Neural progenitor cell (in vitro differentiated cells): ENCODE data around the gene NDUFB7. TPM values are rescaled to one million over a fixed set of nuclear protein-coding genes. Genes with fewer than 3 reads are reported as not detected.

Experiments used
- DNase-seq: peaks from one replicate; pipeline ENCODE4 v3.0.0-alpha.2; 2016; ENCODE audit warnings: low spot score
- H2AFZ ChIP-seq: fragments of 200-600 bp; sonication (generic); replicated peaks from 2 replicates; pipeline ENCODE4 v1.6.1; 2016; ENCODE audit warnings: antibody characterized with exemption
- H3F3A ChIP-seq: fragments of 200-600 bp; sonication (generic); 2 replicates; pipeline ENCODE4 v1.6.1; 2016; ENCODE audit warnings: antibody characterized with exemption, low read depth
- H3K27ac ChIP-seq: fragments of 200-600 bp; sonication (generic); 2 replicates; pipeline ENCODE4 v1.5.1; 2016; ENCODE audit warnings: mild to moderate bottlenecking
- H3K27me3 ChIP-seq: fragments of 200-600 bp; sonication (generic); 2 replicates; pipeline ENCODE4 v1.6.1; 2016; ENCODE audit warnings: mild to moderate bottlenecking, moderate library complexity
- H3K36me3 ChIP-seq: fragments of 200-600 bp; sonication (generic); 2 replicates; pipeline ENCODE4 v1.5.1; 2016
- H3K4me1 ChIP-seq: fragments of 200-600 bp; sonication (generic); 2 replicates; pipeline ENCODE4 v1.6.1; 2016; ENCODE audit warnings: mixed run types
- H3K4me2 ChIP-seq: fragments of 200-600 bp; sonication (generic); 2 replicates; pipeline ENCODE4 v1.6.1; 2016
- H3K4me3 ChIP-seq: fragments of 200-600 bp; sonication (generic); 2 replicates; pipeline ENCODE4 v1.5.1; 2016
- H3K79me2 ChIP-seq: fragments of 200-600 bp; sonication (generic); 2 replicates; pipeline ENCODE4 v1.6.1; 2016; ENCODE audit warnings: low read depth
- H3K9ac ChIP-seq: fragments of 200-600 bp; sonication (generic); 2 replicates; pipeline ENCODE4 v1.6.1; 2016
- H3K9me3 ChIP-seq: fragments of 200-600 bp; sonication (generic); 2 replicates; pipeline ENCODE4 v1.5.1; 2016; ENCODE audit warnings: low read depth
- H4K20me1 ChIP-seq: fragments of 200-600 bp; sonication (generic); 2 replicates; pipeline ENCODE4 v1.6.1; 2016; ENCODE audit warnings: low read depth
- H3K27ac Mint-ChIP-seq: 3 replicates; pipeline ENCODE4 v1.8.0; 2021; ENCODE audit warnings: mixed read lengths
- H3K27me3 Mint-ChIP-seq: 2 replicates; pipeline ENCODE4 v1.8.0; 2022; ENCODE audit warnings: low read depth, mild to moderate bottlenecking, inconsistent platforms, moderate library complexity, mixed read lengths; ENCODE audit not compliant: insufficient read depth
- H3K36me3 Mint-ChIP-seq: 3 replicates; pipeline ENCODE4 v1.8.0; 2021; ENCODE audit warnings: mixed read lengths
- H3K4me1 Mint-ChIP-seq: 3 replicates; pipeline ENCODE4 v1.8.0; 2021; ENCODE audit warnings: mixed read lengths
- H3K4me3 Mint-ChIP-seq: 3 replicates; pipeline ENCODE4 v1.8.0; 2021; ENCODE audit warnings: mild to moderate bottlenecking, moderate library complexity, mixed read lengths
- H3K9me3 Mint-ChIP-seq: 3 replicates; pipeline ENCODE4 v1.8.0; 2020; ENCODE audit warnings: mixed read lengths
- EZH2 ChIP-seq: fragments of 200-600 bp; sonication (generic); IDR thresholded peaks from 2 replicates; pipeline ENCODE4 v1.6.1; 2017; ENCODE audit warnings: antibody characterized with exemption, mild to moderate bottlenecking, moderate library complexity
- EZH2phosphoT487 ChIP-seq: fragments of 200-600 bp; sonication (generic); IDR thresholded peaks from 2 replicates; pipeline ENCODE4 v1.6.1; 2017; ENCODE audit warnings: antibody characterized with exemption
- total RNA-seq: library from RNA; depleted of rRNA; stranded (reverse); fragments of >200 nt; gene quantifications from 2 replicates; pipeline ENCODE4 v1.2.3, GENCODE V29; 2015; ENCODE audit warnings: low replicate concordance
- TF ChIP-seq, protein P1 (sequence below): fragments of 200-600 bp; sonication (generic); IDR thresholded peaks from 2 replicates; pipeline ENCODE4 v1.5.1; 2017; ENCODE audit warnings: antibody characterized with exemption, mild to moderate bottlenecking

Gene NDUFB7
- total RNA-seq, 1 donor from 2014 or later: 38.0 TPM

GRCh38 chr19:14526423-14526822 is 45.4 kb downstream of the NDUFB7 start:
- H3K9me3 ChIP-seq: no peaks in the 10 kb centered on the region
- peaks cover 6% of the 10 kb centered on the region for H3K4me1 ChIP-seq
- no peak overlapping the region for H3K27ac ChIP-seq
- peaks cover 11% of the 10 kb centered on the region for H3K27me3 Mint-ChIP-seq
- H3K4me3 ChIP-seq: no peak overlapping the region
- H3K9ac ChIP-seq: no peak overlapping the region
- peaks cover 14% of the 10 kb centered on the region for H4K20me1 ChIP-seq
- no peaks in the 10 kb centered on the region for H3K27me3 ChIP-seq
- TF ChIP-seq, protein P1, sequence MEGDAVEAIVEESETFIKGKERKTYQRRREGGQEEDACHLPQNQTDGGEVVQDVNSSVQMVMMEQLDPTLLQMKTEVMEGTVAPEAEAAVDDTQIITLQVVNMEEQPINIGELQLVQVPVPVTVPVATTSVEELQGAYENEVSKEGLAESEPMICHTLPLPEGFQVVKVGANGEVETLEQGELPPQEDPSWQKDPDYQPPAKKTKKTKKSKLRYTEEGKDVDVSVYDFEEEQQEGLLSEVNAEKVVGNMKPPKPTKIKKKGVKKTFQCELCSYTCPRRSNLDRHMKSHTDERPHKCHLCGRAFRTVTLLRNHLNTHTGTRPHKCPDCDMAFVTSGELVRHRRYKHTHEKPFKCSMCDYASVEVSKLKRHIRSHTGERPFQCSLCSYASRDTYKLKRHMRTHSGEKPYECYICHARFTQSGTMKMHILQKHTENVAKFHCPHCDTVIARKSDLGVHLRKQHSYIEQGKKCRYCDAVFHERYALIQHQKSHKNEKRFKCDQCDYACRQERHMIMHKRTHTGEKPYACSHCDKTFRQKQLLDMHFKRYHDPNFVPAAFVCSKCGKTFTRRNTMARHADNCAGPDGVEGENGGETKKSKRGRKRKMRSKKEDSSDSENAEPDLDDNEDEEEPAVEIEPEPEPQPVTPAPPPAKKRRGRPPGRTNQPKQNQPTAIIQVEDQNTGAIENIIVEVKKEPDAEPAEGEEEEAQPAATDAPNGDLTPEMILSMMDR: no peak
- TF ChIP-seq EZH2phosphoT487 (no peak), EZH2 (no peak)
- no peak for DNase-seq
- H3K79me2 ChIP-seq: peaks cover 17% of the 10 kb centered on the region
- H3K36me3 ChIP-seq: no peaks in the 10 kb centered on the region
- peaks cover 16% of the 10 kb centered on the region for H3K4me1 Mint-ChIP-seq
- no peaks in the 10 kb centered on the region for H3K36me3 Mint-ChIP-seq
- H3K4me2 ChIP-seq: no peak overlapping the region
- H3K4me3 Mint-ChIP-seq: peak overlapping the region; percentile 55
- no peaks in the 10 kb centered on the region for H3K9me3 Mint-ChIP-seq
- H3F3A ChIP-seq: peaks cover 17% of the 10 kb centered on the region
- peak overlapping the region; percentile 21 for H2AFZ ChIP-seq
- H3K27ac Mint-ChIP-seq: no peak overlapping the region

GRCh38 chr19:14525729-14526128 is 46.1 kb downstream of the NDUFB7 start:
- TF ChIP-seq EZH2 (no peak), EZH2phosphoT487 (no peak)
- TF ChIP-seq, protein P1: no peak
- DNase-seq: no peak
- Mint-ChIP-seq H3K4me3 (no peak overlapping the region), H3K27ac (no peak overlapping the region), H3K9me3 (no peaks in the 10 kb centered on the region), H3K27me3 (peaks cover 11% of the 10 kb centered on the region), H3K4me1 (peaks cover 11% of the 10 kb centered on the region), H3K36me3 (no peaks in the 10 kb centered on the region)
- H3K79me2 ChIP-seq: peaks cover 10% of the 10 kb centered on the region
- H2AFZ ChIP-seq: peak overlapping the region; percentile 21
- no peak overlapping the region for H3K27ac ChIP-seq
- H3K9ac ChIP-seq: no peak overlapping the region
- H3K4me2 ChIP-seq: no peak overlapping the region
- no peaks in the 10 kb centered on the region for H3K36me3 ChIP-seq
- H4K20me1 ChIP-seq: peaks cover 9% of the 10 kb centered on the region
- H3K4me1 ChIP-seq: peaks cover 6% of the 10 kb centered on the region
- no peaks in the 10 kb centered on the region for H3K27me3 ChIP-seq
- peaks cover 17% of the 10 kb centered on the region for H3F3A ChIP-seq
- no peaks in the 10 kb centered on the region for H3K9me3 ChIP-seq
- no peak overlapping the region for H3K4me3 ChIP-seq

DNA sequence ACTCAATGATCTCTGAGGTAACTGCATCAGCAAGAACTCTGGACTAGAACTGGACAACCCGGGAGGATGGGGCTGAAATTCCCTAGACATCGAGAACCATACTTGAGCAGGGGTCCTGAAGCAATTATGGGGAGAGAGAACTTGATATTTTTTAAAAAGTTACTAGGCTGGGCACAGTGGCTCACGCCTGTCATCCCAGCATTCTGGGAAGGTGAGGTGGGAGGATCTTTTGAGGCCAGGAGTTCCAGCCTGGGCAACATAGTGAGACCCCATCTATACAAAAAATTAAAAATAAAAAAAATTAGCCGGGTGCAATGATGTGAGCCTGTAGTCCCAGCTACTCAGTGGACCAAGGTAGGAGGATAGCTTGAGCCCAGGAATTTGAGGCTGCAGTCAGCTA is 51.3 kb downstream of the NDUFB7 start:
- H3K27ac ChIP-seq: no peak overlapping the region

More for the DNA sequence above, 51.3 kb downstream of the NDUFB7 start:
- H3K4me1 ChIP-seq: peaks cover 5% of the 10 kb centered on the region
- no peaks in the 10 kb centered on the region for H3K36me3 ChIP-seq
- peaks cover 26% of the 10 kb centered on the region for H3K79me2 ChIP-seq
- H2AFZ ChIP-seq: no peak overlapping the region
- Mint-ChIP-seq H3K4me3 (no peak overlapping the region), H3K36me3 (peaks cover 12% of the 10 kb centered on the region), H3K4me1 (peaks cover 34% of the 10 kb centered on the region), H3K9me3 (no peaks in the 10 kb centered on the region), H3K27ac (no peak overlapping the region), H3K27me3 (peaks cover 13% of the 10 kb centered on the region)
- peaks cover 23% of the 10 kb centered on the region for H3F3A ChIP-seq
- no peaks in the 10 kb centered on the region for H3K27me3 ChIP-seq
- no peak overlapping the region for H3K4me2 ChIP-seq
- TF ChIP-seq, protein P1: no peak
- TF ChIP-seq EZH2: no peak
- TF ChIP-seq EZH2phosphoT487: no peak
- DNase-seq: no peak
- H4K20me1 ChIP-seq: peaks cover 21% of the 10 kb centered on the region
- H3K4me3 ChIP-seq: no peak overlapping the region
- no peaks in the 10 kb centered on the region for H3K9me3 ChIP-seq
- no peak overlapping the region for H3K9ac ChIP-seq
